Hepatic stellate cell (primary cell): ENCODE data around the gene PPP4R4.

ENCODE experiments used
- DNase-seq: peaks from one replicate; pipeline ENCODE4 v3.0.0; 2011; ENCODE audit warnings: low spot score

PPP4R4 gene

DNA sequence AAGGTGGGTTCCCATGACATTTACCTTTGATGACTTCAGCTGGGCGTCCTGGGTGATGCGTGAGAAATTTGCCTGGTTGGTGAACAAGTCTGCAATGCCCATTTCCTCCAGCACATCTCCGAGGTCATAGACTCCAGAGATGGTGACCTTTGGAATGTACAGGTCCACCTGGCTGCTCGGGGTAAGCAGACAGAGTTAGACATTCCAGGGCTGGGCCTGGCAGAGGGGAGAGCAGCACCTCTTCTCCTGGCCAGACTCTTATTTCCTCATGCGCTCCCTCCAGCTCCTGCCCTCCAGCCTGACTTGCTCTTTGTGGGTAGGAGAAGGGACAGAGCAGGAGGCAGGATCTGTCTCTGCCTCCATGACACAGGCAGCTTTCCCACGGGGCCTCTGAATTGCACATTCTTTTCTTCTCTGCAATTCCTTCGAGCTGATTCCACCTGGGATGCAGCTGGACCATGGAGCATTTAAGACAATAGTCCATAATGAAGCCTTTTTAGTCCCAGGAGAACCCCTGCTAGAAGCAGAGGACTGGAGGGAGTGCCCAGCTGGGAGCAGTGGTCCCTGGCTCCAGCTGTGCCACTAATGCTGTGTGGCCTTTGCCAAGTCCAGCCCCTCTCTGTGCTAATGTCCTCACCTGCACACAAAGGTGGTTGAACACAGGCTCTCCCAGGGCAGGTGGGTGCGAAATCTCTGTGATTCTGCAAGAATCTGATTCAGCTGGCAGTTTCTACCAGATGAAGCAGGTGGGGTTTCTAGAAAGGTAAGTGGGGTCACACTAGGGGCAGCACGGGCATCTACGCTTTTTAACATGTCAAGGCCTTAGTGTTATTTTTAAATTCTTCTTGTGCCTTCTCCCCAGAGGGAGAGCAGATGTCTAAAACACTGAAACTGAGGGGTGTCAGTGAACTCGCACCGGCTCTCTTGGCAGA, 132.2 kb downstream of the PPP4R4 start:
- no peak for DNase-seq

DNA sequence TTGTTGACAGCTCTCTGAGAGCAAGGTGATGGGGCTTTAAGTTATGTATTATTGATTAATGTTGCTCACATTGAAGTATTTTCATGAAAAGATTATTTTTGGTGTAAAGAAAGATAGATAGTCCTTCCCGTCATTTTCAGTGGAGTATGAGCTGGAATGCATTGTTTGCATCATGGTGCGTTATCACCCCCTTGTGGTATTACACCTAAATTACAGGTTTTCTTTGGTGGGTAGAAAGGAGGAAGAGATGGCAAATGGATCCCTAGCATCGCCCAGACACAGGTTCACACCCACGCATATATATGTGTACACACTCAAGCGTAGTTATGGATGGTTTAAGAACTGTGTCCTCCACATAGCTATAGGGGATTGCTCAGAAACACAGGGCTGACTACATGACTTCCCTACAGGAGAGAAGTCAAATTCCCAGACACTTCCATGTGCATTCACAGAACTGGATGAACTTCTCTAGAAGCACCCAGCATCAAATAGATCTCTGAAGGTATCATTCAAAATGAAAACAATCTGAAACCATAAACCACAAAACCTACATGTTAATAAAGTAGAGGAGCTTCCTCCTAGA, 133.4 kb downstream of the PPP4R4 start:
- no peak for DNase-seq

GRCh38 chr14:94309721-94310120, 135.6 kb downstream of the PPP4R4 start:
- DNase-seq: no peak

DNA sequence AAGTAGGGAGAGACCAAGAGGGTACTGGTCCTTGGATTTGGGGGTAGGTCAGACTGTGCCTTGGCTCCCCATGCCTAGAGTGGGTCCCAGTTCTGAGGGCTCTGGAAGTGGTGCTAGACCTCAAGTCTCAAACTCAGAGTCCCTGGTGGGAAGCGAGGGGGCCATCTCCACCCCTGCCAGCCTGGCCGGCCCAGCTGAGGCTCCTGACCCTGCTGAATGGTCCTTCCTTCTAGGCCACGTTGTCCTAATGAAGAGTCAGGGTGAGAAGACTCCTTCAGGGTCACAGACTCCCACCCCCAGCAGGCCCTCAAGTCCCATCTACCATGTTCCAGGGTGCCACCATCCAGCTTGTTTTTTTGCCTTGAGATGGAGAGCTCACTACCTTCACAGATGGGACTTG, 136.1 kb downstream of the PPP4R4 start:
- DNase-seq: no peak

DNA sequence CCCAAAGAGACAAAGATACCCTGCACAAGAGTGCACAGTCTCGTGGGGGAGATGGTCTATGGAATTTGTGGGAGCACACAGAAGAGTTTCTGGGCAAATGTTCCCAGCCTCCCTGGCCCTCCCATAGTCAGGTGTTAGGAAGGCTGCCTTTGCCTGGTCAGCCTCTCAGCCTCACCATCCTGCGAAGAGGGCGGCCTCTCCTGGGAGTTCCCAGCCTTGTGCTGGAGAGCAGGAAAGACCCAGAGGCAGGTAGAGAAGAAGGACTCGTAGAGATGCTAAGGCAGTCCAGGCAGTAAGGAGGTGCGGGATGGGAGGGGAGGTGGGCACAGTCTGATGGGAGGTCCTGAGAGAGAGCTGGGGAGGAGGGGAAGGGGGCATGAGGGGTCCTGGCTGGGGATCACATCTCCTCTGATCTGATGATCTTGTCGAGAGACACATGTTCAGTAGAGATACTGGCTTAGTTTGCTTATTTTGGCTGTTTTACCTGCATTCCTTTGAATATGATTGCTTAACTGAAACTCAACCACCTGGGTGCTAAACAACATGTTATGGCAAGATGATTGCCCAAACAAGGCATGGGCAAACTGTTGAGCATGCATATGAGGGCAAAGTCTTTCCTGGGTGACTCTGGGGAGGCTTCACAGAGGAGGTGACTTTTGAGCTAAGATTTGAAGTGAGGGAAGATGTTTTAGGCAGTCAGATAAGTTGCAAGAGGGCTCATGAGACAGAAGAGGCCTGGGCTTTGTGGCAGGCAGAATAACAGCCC, 138.5 kb downstream of the PPP4R4 start:
- no peak for DNase-seq

DNA sequence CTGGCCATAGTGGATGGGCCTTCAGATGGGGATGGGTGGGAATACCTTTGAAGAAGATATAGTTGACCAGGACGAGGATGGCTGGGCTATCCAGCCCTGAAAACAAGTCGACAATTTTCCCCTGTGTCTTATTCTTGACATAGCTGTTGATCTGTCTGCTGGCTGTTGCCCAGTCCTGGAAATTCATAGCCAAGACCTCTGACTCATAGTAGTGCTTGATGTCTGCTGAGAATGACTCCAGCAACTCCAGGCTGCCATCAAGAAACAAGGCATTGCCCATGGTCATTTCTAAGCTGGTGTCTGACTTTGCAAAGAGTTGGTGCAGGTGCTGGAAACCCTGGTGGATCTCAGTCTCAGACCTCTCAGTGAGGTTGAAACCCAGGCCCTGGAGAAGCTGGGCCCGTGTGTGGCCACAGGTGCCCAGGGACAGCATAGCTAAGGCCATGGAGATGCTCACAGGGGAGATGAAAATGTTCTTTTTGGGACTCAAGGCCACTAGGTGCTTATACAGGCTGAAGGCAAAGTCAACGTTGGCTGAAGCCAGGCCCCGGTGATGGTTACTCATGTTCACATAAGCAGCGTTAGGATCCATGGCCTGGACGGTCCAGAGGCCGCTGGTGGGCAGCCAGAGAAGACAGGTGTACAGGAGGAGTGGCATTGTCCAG, 140.0 kb downstream of the PPP4R4 start:
- no peak for DNase-seq

DNA sequence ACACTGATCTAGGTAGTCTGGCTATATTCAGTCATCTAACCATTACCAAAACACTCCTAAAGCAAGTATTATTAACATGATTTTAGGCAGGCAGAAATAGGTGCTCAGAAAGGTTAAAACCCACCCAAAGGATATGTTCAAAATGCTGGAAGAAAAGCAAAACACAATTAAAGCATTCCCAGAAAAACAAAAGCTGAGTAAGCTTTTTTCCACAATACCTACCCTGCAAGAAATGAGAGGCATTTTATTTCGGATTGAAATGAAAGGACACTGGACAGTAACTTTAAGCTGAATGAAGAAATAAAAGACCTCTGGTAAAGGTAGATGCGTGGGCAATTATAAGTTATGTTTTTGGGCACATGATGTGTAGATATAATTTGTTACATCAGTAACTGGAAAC, 140.8 kb downstream of the PPP4R4 start:
- DNase-seq: no peak

- no peak for DNase-seq
Observed at GRCh38 chr14:94316692-94317091, 142.6 kb downstream of the PPP4R4 start.

GRCh38 chr14:94317259-94317658, 143.1 kb downstream of the PPP4R4 start:
- no peak for DNase-seq

DNA sequence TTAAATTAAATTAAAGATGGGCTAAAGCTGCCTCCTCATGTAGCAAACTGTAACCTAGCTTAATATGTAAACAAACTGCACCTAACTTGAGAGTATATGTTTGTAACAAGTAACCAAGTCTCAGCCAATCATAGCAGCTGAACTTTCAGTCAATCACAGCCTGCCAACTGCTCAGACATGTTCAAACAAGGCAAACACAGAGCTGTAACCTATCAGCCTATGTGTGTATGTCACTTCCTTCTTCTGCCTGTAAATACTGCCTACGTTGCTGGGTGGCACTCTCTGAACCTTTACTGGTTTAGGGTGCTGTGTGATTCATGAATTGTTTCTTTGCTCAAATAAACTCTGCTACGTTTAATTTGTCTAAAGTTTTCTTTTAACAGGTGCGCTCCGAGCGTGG, 146.1 kb downstream of the PPP4R4 start:
- DNase-seq: no peak

DNA sequence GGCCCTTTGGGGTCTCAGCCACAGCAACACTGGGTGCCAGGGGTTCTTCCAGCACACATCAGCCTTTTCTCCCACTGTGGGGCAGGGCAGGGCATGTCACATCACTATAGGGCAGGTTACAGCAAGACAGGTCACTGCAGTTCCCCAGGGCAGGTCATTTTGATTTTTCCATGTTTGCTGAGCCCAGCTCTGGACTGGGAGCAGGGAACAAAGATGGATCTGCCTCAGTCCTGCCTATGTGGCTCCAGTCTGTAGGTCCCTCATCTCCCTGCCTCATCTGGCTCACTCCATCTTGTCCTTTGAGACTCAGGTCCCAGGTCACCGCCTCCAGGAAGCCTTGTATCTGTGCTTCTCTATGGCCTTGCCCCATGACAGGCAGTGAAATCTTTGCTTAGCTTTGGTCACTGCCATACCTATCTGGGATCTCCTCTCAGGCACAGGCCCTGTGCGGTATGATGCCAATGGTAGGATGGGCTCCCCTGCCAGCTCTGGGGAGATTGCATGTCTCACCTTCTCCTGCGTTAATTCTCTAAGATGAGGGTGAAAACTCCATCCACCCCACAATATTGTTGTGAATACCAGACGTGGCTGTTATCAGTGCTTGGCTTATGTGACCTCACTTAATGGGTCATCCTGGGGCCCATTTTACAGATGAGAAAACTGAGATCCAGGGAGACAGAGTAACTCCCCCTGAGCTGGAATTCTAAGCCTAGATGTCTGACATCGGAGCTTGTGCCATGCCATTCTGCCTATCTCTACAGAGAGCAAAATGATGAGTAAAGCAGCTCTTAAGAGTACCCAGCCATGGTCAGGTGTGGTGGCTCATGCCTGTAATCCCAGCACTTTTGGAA, 147.5 kb downstream of the PPP4R4 start:
- DNase-seq: no peak

GRCh38 chr14:94322648-94323570, 148.8 kb downstream of the PPP4R4 start, which contains the start of gene SERPINA6:
Gene SERPINA6, minus strand, starts transcription at chr14:94323336. Its CDS starts 8,688 bp downstream, at chr14:94314648.
- no peak for DNase-seq

DNA sequence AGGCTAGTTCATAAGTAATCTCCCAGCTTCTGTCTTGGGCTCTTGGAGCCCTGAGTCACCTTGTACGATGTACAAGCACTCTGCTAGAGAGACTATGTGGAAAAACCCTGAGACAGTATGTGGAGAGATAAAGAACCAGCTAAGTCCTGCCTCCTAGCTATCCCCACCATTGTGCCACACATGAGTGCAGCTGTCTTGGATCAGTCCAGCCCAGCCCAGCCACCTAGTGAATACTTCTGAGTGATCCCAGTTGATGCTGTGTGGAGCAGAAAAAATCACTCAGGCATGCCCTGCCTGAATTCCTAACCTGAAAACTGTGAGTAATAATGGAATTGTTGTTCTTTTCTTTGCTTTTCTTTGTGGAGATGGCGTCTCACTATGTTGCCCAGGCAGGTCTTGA, 154.1 kb downstream of the PPP4R4 start:
- no peak for DNase-seq
